HS-5 (cell line): ENCODE measurements around the gene TMEM252.

Experiments used
- DNase-seq: peaks from one replicate; pipeline ENCODE4 v3.0.0-alpha.2; 2012; ENCODE audit warnings: low read depth

The TMEM252 gene

GRCh38 chr9:68497629-68498028 lies 43.1 kb downstream of the TMEM252 start:
- no peak for DNase-seq

GRCh38 chr9:68496356-68496755 lies 44.3 kb downstream of the TMEM252 start:
- no peak for DNase-seq

- DNase-seq, result no peak
Observed at GRCh38 chr9:68495247-68495646, 45.4 kb downstream of the TMEM252 start.

- no peak for DNase-seq
Observed at GRCh38 chr9:68493958-68494577, 46.6 kb downstream of the TMEM252 start.

GRCh38 chr9:68493541-68493940 lies 47.1 kb downstream of the TMEM252 start:
- DNase-seq, result no peak

- DNase-seq, result no peak
Observed at GRCh38 chr9:68492806-68493205, 47.9 kb downstream of the TMEM252 start.

- no peak for DNase-seq
Observed at GRCh38 chr9:68489646-68490045, 51.0 kb downstream of the TMEM252 start.

GRCh38 chr9:68488126-68488525 lies 52.6 kb downstream of the TMEM252 start:
- DNase-seq, result no peak
